Breast epithelium (tissue), 4 donors: Measurements from ENCODE around the gene TM4SF4. TPM values are rescaled to one million over a fixed set of nuclear protein-coding genes. Genes with fewer than 3 reads are reported as not detected.

Source experiments
- DNase-seq, 2 donors: peaks; one replicate each; pipeline ENCODE4 v3.0.0-alpha.2; 2019; ENCODE audit warnings: low spot score in 2 of 2
- H3K27ac ChIP-seq, 2 donors: fragments of 200-600 bp; sonication (generic) in 1 of 2; one replicate each; pipeline ENCODE4 v1.5.1; 2016 to 2019; ENCODE audit warnings: mild to moderate bottlenecking in 1 of 2
- H3K27me3 ChIP-seq, 2 donors: fragments of 200-600 bp; sonication (generic) in 1 of 2; one replicate each; pipeline versions ENCODE4 v1.5.1 to v1.6.0; 2017 to 2019; ENCODE audit warnings: control low read depth in 1 of 2, mild to moderate bottlenecking in 1 of 2
- H3K36me3 ChIP-seq: fragments of 200-600 bp; one replicate; pipeline ENCODE4 v1.5.1; 2019
- H3K4me1 ChIP-seq, 2 donors: fragments of 200-600 bp; sonication (generic); one replicate each; pipeline ENCODE4 v1.5.1; 2016 to 2019; ENCODE audit warnings: control low read depth in 1 of 2
- H3K4me3 ChIP-seq, 3 donors: fragments of 200-600 bp; sonication (generic); 1 replicate in 2 of 3; 2 replicates in 1 of 3; pipeline ENCODE4 v1.5.1; 2016 to 2019; ENCODE audit warnings: mild to moderate bottlenecking in 3 of 3, moderate library complexity in 2 of 3
- H3K9me3 ChIP-seq, 2 donors: fragments of 200-600 bp; sonication (generic) in 1 of 2; one replicate each; pipeline ENCODE4 v1.5.1; 2016 to 2019; ENCODE audit warnings: control low read depth in 1 of 2
- CTCF ChIP-seq, 3 donors: fragments of 450-650 bp; IDR thresholded peaks; one replicate each; pipeline ENCODE4 v1.5.1; 2016 to 2017; ENCODE audit warnings: antibody characterized with exemption in 3 of 3, mild to moderate bottlenecking in 3 of 3, moderate library complexity in 3 of 3
- POLR2A ChIP-seq: fragments of 450-650 bp; IDR thresholded peaks from one replicate; pipeline ENCODE4 v1.6.1; 2016; ENCODE audit warnings: antibody characterized with exemption, mild to moderate bottlenecking, moderate library complexity
- POLR2AphosphoS5 ChIP-seq, 3 donors: sonication (generic); formaldehyde crosslinking; IDR thresholded peaks; one replicate each; pipeline ENCODE4 v1.6.1; 2017; ENCODE audit warnings: antibody characterized with exemption in 3 of 3
- intact Hi-C: fragments of 100-400 bp; cut with DNase I; formaldehyde crosslinking; loops from one replicate; pipeline ENCODE4 v1.15.1; 2023; ENCODE audit warnings: low total_unique reads
- total RNA-seq, 3 donors: library from RNA; depleted of rRNA; stranded (reverse); fragments of >200 nt; gene quantifications; one replicate each; pipeline ENCODE4 v1.1.0, GENCODE V29; 2016

TM4SF4 gene
- total RNA-seq, 3 donors from 2014 or later = 1.6 TPM; not detected in 2

- no peaks in the 10 kb centered on the region for H3K9me3 ChIP-seq
- TF ChIP-seq CTCF (IDR thresholded peaks at IDR 0.05) (no peak), POLR2AphosphoS5 (IDR thresholded peaks at IDR 0.05) (no peak), POLR2A (no peak)
- peaks cover 3% of the 10 kb centered on the region for H3K36me3 ChIP-seq
- no peak overlapping the region for H3K27ac ChIP-seq
- no peak overlapping the region for H3K4me3 ChIP-seq
- H3K27me3 ChIP-seq = no peaks in the 10 kb centered on the region
- intact Hi-C loops = no loop called here
- H3K4me1 ChIP-seq = no peaks in the 10 kb centered on the region
- DNase-seq = no peak
Measured at GRCh38 chr3:149516920-149517319, 42.4 kb downstream of the TM4SF4 start.

- peaks cover 3% of the 10 kb centered on the region for H3K36me3 ChIP-seq
- H3K9me3 ChIP-seq = no peaks in the 10 kb centered on the region
- H3K4me3 ChIP-seq = no peak overlapping the region
- intact Hi-C loops = no loop called here
- TF ChIP-seq POLR2AphosphoS5 (IDR thresholded peaks at IDR 0.05) (no peak), POLR2A (no peak), CTCF (IDR thresholded peaks at IDR 0.05) (no peak)
- no peak overlapping the region for H3K27ac ChIP-seq
- H3K27me3 ChIP-seq = no peaks in the 10 kb centered on the region
- H3K4me1 ChIP-seq = no peaks in the 10 kb centered on the region
- DNase-seq = no peak
Measured at GRCh38 chr3:149519912-149520311, 45.4 kb downstream of the TM4SF4 start.

GRCh38 chr3:149523512-149524299 is 49.2 kb downstream of the TM4SF4 start:
- no peaks in the 10 kb centered on the region for H3K9me3 ChIP-seq
- H3K36me3 ChIP-seq = peaks cover 3% of the 10 kb centered on the region
- no peak for TF ChIP-seq POLR2AphosphoS5 (IDR thresholded peaks at IDR 0.05)
- no peak for TF ChIP-seq CTCF (IDR thresholded peaks at IDR 0.05)
- TF ChIP-seq POLR2A = no peak
- DNase-seq = no peak
- no peaks in the 10 kb centered on the region for H3K4me1 ChIP-seq
- intact Hi-C loops = no loop called here
- H3K27ac ChIP-seq = no peak overlapping the region
- H3K4me3 ChIP-seq = no peak overlapping the region
- no peaks in the 10 kb centered on the region for H3K27me3 ChIP-seq

- intact Hi-C loops = loop anchor here (5.0 kb wide), 1 partner anchor 510 kb away; no protein-coding TSS in a partner anchor
Measured at GRCh38 chr3:149527531-149528339, 53.2 kb downstream of the TM4SF4 start.

More at GRCh38 chr3:149527531-149528339, 53.2 kb downstream of the TM4SF4 start:
- Histone ChIP-seq H3K36me3 (no peaks in the 10 kb centered on the region), H3K27ac (peak overlapping the region; percentile 26 to 46), H3K4me1 (no peaks in the 10 kb centered on the region), H3K4me3 (no peak overlapping the region), H3K27me3 (no peaks in the 10 kb centered on the region), H3K9me3 (no peaks in the 10 kb centered on the region)
- DNase-seq = no peak
- no peak for TF ChIP-seq POLR2A
- no peak for TF ChIP-seq POLR2AphosphoS5 (IDR thresholded peaks at IDR 0.05)
- TF ChIP-seq CTCF (IDR thresholded peaks at IDR 0.05) = no peak
